HepG2 (cell line): Measurements from ENCODE around the gene OTOG. TPM values are rescaled to one million over a fixed set of nuclear protein-coding genes. Genes with fewer than 3 reads are reported as not detected.

Experiments used
- ATAC-seq: fragments of 200-7000 bp; cut with Tn5 transposase; 3 replicates; pipeline ENCODE4 v1.9.1; 2020; ENCODE audit warnings: mild to moderate bottlenecking, moderate library complexity
- BruUV-seq: library from RNA; stranded (reverse); fragments of 400-500 nt; replicated peaks from 2 replicates; lab custom pipeline; 2021; lab: Mats Ljungman, UMichigan
- CTCF ChIA-PET: fragments of 300-600 bp; formaldehyde crosslinking; extraction: SDS; loops from one replicate; lab custom pipeline; 2021; ENCODE audit warnings: low total read pairs, inconsistent platforms, low intra/inter-chr PET ratio; lab: Yijun Ruan, JAX
- POLR2A ChIA-PET: fragments of 350-600 bp; sonication (Branson Sonifier 250); formaldehyde crosslinking; loops from one replicate; lab custom pipeline; 2020; ENCODE audit warnings: antibody characterized with exemption, inconsistent platforms; lab: Yijun Ruan, JAX
- DNase-seq: peaks from one replicate; pipeline ENCODE4 v3.0.0-alpha.2; 2015; ENCODE audit warnings: low spot score
- FAIRE-seq: peaks from 3 replicates; lab custom pipeline; 2011; peaks lifted over from hg19 to GRCh38; lab: Jason Lieb, UNC
- H2AFZ ChIP-seq: one replicate; pipeline ENCODE4 v1.6.1; 2011; ENCODE audit warnings: low read length, inconsistent platforms
- H3K27ac ChIP-seq: fragments of 300-600 bp; 3 replicates; pipeline ENCODE4 v1.8.0; 2011; ENCODE audit warnings: mixed run types, mild to moderate bottlenecking, mixed read lengths, low read length, inconsistent platforms; ENCODE audit not compliant: insufficient read depth; ENCODE audit errors: extremely low read length
- H3K27me3 ChIP-seq, 2 experiments: fragments of 200-600 bp in 1 of 2; 2 replicates in 1 of 2; 3 replicates in 1 of 2; pipeline versions ENCODE4 v1.6.0 to v1.8.0; 2011; ENCODE audit warnings: low read length in 2 of 2, mild to moderate bottlenecking in 2 of 2, moderate library complexity in 2 of 2, inconsistent platforms in 1 of 2; ENCODE audit not compliant: insufficient read depth in 2 of 2, control insufficient read depth in 1 of 2
- H3K36me3 ChIP-seq, 2 experiments: fragments of 200-600 bp in 1 of 2; replicated peaks in 1 of 2; 2 replicates in 1 of 2; 3 replicates in 1 of 2; pipeline versions ENCODE4 v1.5.1 to v1.8.0; 2011; ENCODE audit warnings: low read length in 2 of 2, inconsistent platforms in 1 of 2; ENCODE audit not compliant: insufficient read depth in 2 of 2, control insufficient read depth in 1 of 2
- H3K4me1 ChIP-seq: 2 replicates; pipeline ENCODE4 v1.5.1; 2012; ENCODE audit warnings: low read length, inconsistent platforms; ENCODE audit not compliant: insufficient read depth
- H3K4me2 ChIP-seq: 2 replicates; pipeline ENCODE4 v1.6.0; 2011; ENCODE audit warnings: low read depth, low read length, inconsistent platforms
- H3K4me3 ChIP-seq, 3 experiments: fragments of 200-600 bp in 1 of 3; sonication (generic), shearing (Covaris generic) in 1 of 3; replicated peaks in 1 of 3; 2 replicates each; pipeline ENCODE4 v1.5.1; 2011 to 2016; ENCODE audit warnings: low read length in 3 of 3, inconsistent platforms in 2 of 3, low read depth in 2 of 3, mild to moderate bottlenecking in 2 of 3, control low read depth in 1 of 3, mixed read lengths in 1 of 3; ENCODE audit not compliant: insufficient read depth in 1 of 3
- H3K79me2 ChIP-seq: one replicate; pipeline ENCODE4 v1.6.1; 2011; ENCODE audit warnings: low read length, inconsistent platforms; ENCODE audit not compliant: insufficient read depth
- H3K9ac ChIP-seq: 2 replicates; pipeline ENCODE4 v1.6.0; 2011; ENCODE audit warnings: mild to moderate bottlenecking, low read depth, low read length, inconsistent platforms; ENCODE audit not compliant: insufficient read depth
- H3K9me3 ChIP-seq: 2 replicates; pipeline ENCODE4 v1.5.1; 2012; ENCODE audit warnings: mild to moderate bottlenecking, low read length
- H4K20me1 ChIP-seq: 2 replicates; pipeline ENCODE4 v1.6.0; 2011; ENCODE audit warnings: inconsistent platforms, mild to moderate bottlenecking, low read length, moderate library complexity; ENCODE audit not compliant: insufficient read depth
- DNMT1 ChIP-seq: sonication (generic); formaldehyde crosslinking; IDR thresholded peaks from 2 replicates; pipeline ENCODE4 v1.5.1; 2020; ENCODE audit warnings: mild to moderate bottlenecking, missing genetic modification reagents
- HDAC2 ChIP-seq: sonication (generic); formaldehyde crosslinking; IDR thresholded peaks from 2 replicates; pipeline ENCODE4 v1.4.0; 2020; ENCODE audit warnings: missing genetic modification reagents
- IRF9 ChIP-seq: sonication (generic); formaldehyde crosslinking; IDR thresholded peaks from 2 replicates; pipeline ENCODE4 v1.8.0; 2022; ENCODE audit warnings: missing genetic modification reagents, mild to moderate bottlenecking, borderline replicate concordance
- ISL2 ChIP-seq: sonication (generic); formaldehyde crosslinking; IDR thresholded peaks from 2 replicates; pipeline ENCODE4 v1.5.0; 2020; ENCODE audit warnings: missing genetic modification reagents
- KMT2B ChIP-seq: IDR thresholded peaks from 2 replicates; pipeline ENCODE4 v1.6.1; 2016; ENCODE audit warnings: missing genetic modification reagents, missing compliant biosample characterization
- MXD4 ChIP-seq: IDR thresholded peaks from 2 replicates; pipeline ENCODE4 v1.6.1; 2016; ENCODE audit warnings: mild to moderate bottlenecking, missing biosample characterization, missing genetic modification reagents
- NCOA2 ChIP-seq: sonication (generic); formaldehyde crosslinking; IDR thresholded peaks from 2 replicates; pipeline ENCODE4 v1.8.0; 2022; ENCODE audit warnings: inconsistent platforms
- NR3C1 ChIP-seq: sonication (generic); formaldehyde crosslinking; IDR thresholded peaks from 2 replicates; pipeline ENCODE4 v1.4.0; 2020; ENCODE audit warnings: missing genetic modification reagents
- PITX1 ChIP-seq: sonication (generic); formaldehyde crosslinking; IDR thresholded peaks from 2 replicates; pipeline ENCODE4 v1.5.1; 2020; ENCODE audit warnings: mild to moderate bottlenecking, missing genetic modification reagents
- REXO4 ChIP-seq: sonication (generic); formaldehyde crosslinking; IDR thresholded peaks from 2 replicates; pipeline ENCODE4 v1.8.0; 2022; ENCODE audit warnings: missing genetic modification reagents, mild to moderate bottlenecking, borderline replicate concordance
- SAP130 ChIP-seq: IDR thresholded peaks from 2 replicates; pipeline ENCODE4 v1.6.1; 2016; ENCODE audit warnings: low read depth
- SIX1 ChIP-seq: sonication (generic); formaldehyde crosslinking; IDR thresholded peaks from 2 replicates; pipeline ENCODE4 v1.4.0; 2020; ENCODE audit warnings: missing genetic modification reagents, borderline replicate concordance
- SP4 ChIP-seq: sonication (generic); formaldehyde crosslinking; IDR thresholded peaks from 2 replicates; pipeline ENCODE4 v1.8.1; 2023; ENCODE audit warnings: mild to moderate bottlenecking, missing genetic modification reagents
- ZNF205 ChIP-seq: IDR thresholded peaks from 2 replicates; pipeline ENCODE4 v1.6.1; 2018; ENCODE audit warnings: missing biosample characterization, missing genetic modification reagents
- ZNF296 ChIP-seq: sonication (generic); formaldehyde crosslinking; conservative IDR thresholded peaks from 2 replicates; pipeline ENCODE4 v1.5.0; 2020; ENCODE audit warnings: mild to moderate bottlenecking, missing genetic modification reagents
- ZNF530 ChIP-seq: sonication (generic); formaldehyde crosslinking; IDR thresholded peaks from 2 replicates; pipeline ENCODE4 v1.5.0; 2020; ENCODE audit warnings: low read depth, mild to moderate bottlenecking, missing genetic modification reagents
- ZNF674 ChIP-seq: sonication (generic); formaldehyde crosslinking; IDR thresholded peaks from 2 replicates; pipeline ENCODE4 v1.5.0; 2020; ENCODE audit warnings: low read depth, mild to moderate bottlenecking, missing genetic modification reagents
- WGBS: methylation state at CpG from one replicate; pipeline ENCODE4 v1.1.6; 2017; ENCODE audit warnings: low lambda C conversion rate; 5-methylcytosine and 5-hydroxymethylcytosine counted together
- in situ Hi-C: cut with HindIII; loops from 2 replicates; pipeline ENCODE4 v1.10.0; 2017; ENCODE audit warnings: low pct_unique_long_range_greater_than_20kb; ENCODE audit not compliant: extremely low pct_ligation_motif_present
- intact Hi-C: fragments of 100-400 bp; cut with micrococcal nuclease; formaldehyde crosslinking; loops from one replicate; pipeline ENCODE4 v1.10.0; 2022; ENCODE audit not compliant: unreplicated experiment
- polyA plus RNA-seq, 8 experiments: library from polyadenylated mRNA; depleted of rRNA in 3 of 8; stranded (reverse) in 7 of 8; unstranded in 1 of 8; fragments of >200 nt; fragmentation: Illumina TruSeq in 4 of 8; extraction: Trizol in 4 of 8; gene quantifications; 2 replicates each; pipeline versions ENCODE4 v1.2.1 to v1.2.3, GENCODE V29; 2011 to 2016; ENCODE audit warnings: low read depth in 4 of 8, missing spikeins in 1 of 8, mixed read lengths in 1 of 8; ENCODE audit not compliant: insufficient read depth in 1 of 8
- total RNA-seq, 5 experiments: library from RNA; depleted of rRNA; stranded (reverse); fragments of >200 nt; fragmentation: Illumina TruSeq; extraction: Trizol; gene quantifications; 2 replicates each; pipeline ENCODE4 v1.2.3, GENCODE V29; 2016; ENCODE audit warnings: low read depth in 1 of 5
- TF ChIP-seq, protein P1 (sequence below): sonication (generic); formaldehyde crosslinking; IDR thresholded peaks from 2 replicates; pipeline ENCODE4 v1.5.0; 2020; ENCODE audit warnings: missing genetic modification reagents

The OTOG gene
- total and polyA plus RNA-seq, 2 of the 13 experiments (the other 11 are each of a cell fraction or from before 2014, with no cell fraction given) = not detected

- TF ChIP-seq, protein P1, sequence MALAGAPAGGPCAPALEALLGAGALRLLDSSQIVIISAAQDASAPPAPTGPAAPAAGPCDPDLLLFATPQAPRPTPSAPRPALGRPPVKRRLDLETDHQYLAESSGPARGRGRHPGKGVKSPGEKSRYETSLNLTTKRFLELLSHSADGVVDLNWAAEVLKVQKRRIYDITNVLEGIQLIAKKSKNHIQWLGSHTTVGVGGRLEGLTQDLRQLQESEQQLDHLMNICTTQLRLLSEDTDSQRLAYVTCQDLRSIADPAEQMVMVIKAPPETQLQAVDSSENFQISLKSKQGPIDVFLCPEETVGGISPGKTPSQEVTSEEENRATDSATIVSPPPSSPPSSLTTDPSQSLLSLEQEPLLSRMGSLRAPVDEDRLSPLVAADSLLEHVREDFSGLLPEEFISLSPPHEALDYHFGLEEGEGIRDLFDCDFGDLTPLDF (CRISPR knock-in tag) = no peak
- TF ChIP-seq PITX1 (CRISPR knock-in tag) = no peak
Measured at GRCh38 chr11:17588721-17589120, 41.7 kb downstream of the OTOG start (continued).

DNA sequence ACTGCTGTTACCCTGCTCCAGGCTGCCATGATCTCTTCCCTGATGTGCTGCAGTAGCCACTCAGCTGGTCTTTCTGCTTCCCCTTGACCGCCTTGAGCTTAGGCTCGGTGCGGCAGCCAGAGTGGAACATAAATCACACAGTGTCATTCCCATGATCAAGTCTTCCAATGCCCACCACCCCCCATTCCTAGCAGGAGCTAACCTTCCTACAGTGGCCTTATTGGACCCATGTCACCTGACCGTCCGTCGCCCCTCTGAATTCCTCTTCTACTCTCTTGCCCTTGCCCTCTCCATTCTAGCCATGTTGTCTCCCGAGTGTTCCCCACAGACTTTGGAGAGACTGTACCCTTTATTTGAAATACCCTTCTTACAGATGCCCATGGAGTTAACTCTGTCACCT lies 43.4 kb downstream of the OTOG start:
- no peak overlapping the region for H3K9ac ChIP-seq
- no peak overlapping the region for H3K27ac ChIP-seq
- DNase-seq (no peak), FAIRE-seq (no peak), ATAC-seq (no peak)
- in situ Hi-C loops (no loop called here), intact Hi-C loops (no loop called here)
- no peak overlapping the region for H3K4me2 ChIP-seq
- H3K27me3 ChIP-seq = peaks cover 0 to 31% of the 10 kb centered on the region in 2 experiments; a peak in 3 of 5 replicates
- TF ChIP-seq DNMT1 (CRISPR knock-in tag) (no peak), ZNF205 (no peak), MXD4 (CRISPR knock-in tag) (no peak), ISL2 (CRISPR knock-in tag) (no peak), HDAC2 (CRISPR knock-in tag) (no peak), NR3C1 (no peak), IRF9 (CRISPR knock-in tag) (no peak), ZNF530 (CRISPR knock-in tag) (no peak), KMT2B (CRISPR knock-in tag) (no peak), SP4 (CRISPR knock-in tag) (no peak), SAP130 (CRISPR knock-in tag) (no peak), ZNF296 (CRISPR knock-in tag) (no peak), SIX1 (no peak), ZNF674 (CRISPR knock-in tag) (no peak), NCOA2 (CRISPR knock-in tag) (no peak), REXO4 (CRISPR knock-in tag) (no peak)
- 68% methylated on average over 7 of the region's 7 CpGs for WGBS
- no peak overlapping the region for H2AFZ ChIP-seq
- no peaks in the 10 kb centered on the region for H4K20me1 ChIP-seq
- ChIA-PET CTCF (no interaction called here), POLR2A (no interaction called here)
- no peak overlapping the region for H3K4me3 ChIP-seq
- H3K36me3 ChIP-seq = no peaks in the 10 kb centered on the region
- no TSS peak for BruUV-seq
- no peaks in the 10 kb centered on the region for H3K4me1 ChIP-seq
- no peaks in the 10 kb centered on the region for H3K79me2 ChIP-seq
- no peaks in the 10 kb centered on the region for H3K9me3 ChIP-seq
